Esophagus (tissue), 2 donors: ENCODE measurements around the gene ASB14. TPM values are rescaled to one million over a fixed set of nuclear protein-coding genes. Genes with fewer than 3 reads are reported as not detected.

Source experiments
- H3K27ac ChIP-seq, 2 donors: one replicate each; pipeline ENCODE4 v1.5.1; 2013; ENCODE audit warnings: low read depth in 2 of 2, mild to moderate bottlenecking in 2 of 2, inconsistent platforms in 1 of 2, low read length in 1 of 2, moderate library complexity in 1 of 2
- H3K27me3 ChIP-seq, 2 donors: one replicate each; pipeline ENCODE4 v1.6.1; 2013; ENCODE audit warnings: low read length in 2 of 2, control low read depth in 1 of 2, mild to moderate bottlenecking in 1 of 2; ENCODE audit not compliant: insufficient read depth in 2 of 2, control insufficient read depth in 1 of 2
- H3K36me3 ChIP-seq, 2 donors: one replicate each; pipeline ENCODE4 v1.6.1; 2013; ENCODE audit warnings: low read length in 1 of 2; ENCODE audit not compliant: control insufficient read depth in 2 of 2, insufficient read depth in 2 of 2
- H3K4me1 ChIP-seq, 2 donors: one replicate each; pipeline ENCODE4 v1.6.1; 2013; ENCODE audit warnings: low read length in 1 of 2; ENCODE audit not compliant: control insufficient read depth in 2 of 2, insufficient read depth in 2 of 2
- H3K4me3 ChIP-seq, 2 donors: one replicate each; pipeline ENCODE4 v1.5.1; 2013; ENCODE audit warnings: low read length in 2 of 2, mild to moderate bottlenecking in 2 of 2, low read depth in 1 of 2, moderate library complexity in 1 of 2
- H3K9me3 ChIP-seq, 2 donors: one replicate each; pipeline ENCODE4 v1.6.1; 2013; ENCODE audit warnings: mild to moderate bottlenecking in 2 of 2, low read depth in 1 of 2, low read length in 1 of 2, moderate library complexity in 1 of 2; ENCODE audit not compliant: control insufficient read depth in 2 of 2, insufficient read depth in 1 of 2
- WGBS, 2 donors: extraction: QIAGEN DNeasy Blood & Tissue Kit; methylation state at CpG; one replicate each; pipeline ENCODE4 v1.1.7; 2013; 5-methylcytosine and 5-hydroxymethylcytosine counted together
- polyA plus RNA-seq, 2 donors: library from polyadenylated mRNA; stranded (reverse); fragments of 200-250 nt; gene quantifications; one replicate each; pipeline ENCODE4 v1.2.3, GENCODE V29; 2013
- donor health status: healthy with polysubstance abuse.
- donor health status: Bipolar disorder and iron deficiency.

The ASB14 gene
- polyA plus RNA-seq, 2 donors, result 0.06 TPM; not detected in 1

DNA sequence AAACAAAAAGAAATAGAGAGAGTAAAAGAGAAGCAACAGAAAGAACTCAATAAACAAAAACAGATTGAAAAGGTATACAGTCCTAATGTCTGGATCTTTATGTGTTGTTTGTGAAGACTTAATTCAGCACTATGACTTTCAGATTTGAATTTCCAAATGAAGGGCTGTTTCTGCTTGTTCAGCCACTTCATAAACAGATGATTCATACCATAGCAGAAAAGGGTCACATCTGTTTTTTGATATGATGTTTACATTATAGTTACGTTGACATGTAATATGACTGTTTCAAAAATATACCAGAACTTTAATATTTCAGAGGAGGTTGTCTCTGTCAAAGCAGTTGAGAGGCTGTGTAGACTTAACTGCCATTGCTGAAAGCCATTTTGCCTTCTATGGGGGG is 24.1 kb downstream of the ASB14 start:
- Histone ChIP-seq H3K27me3 (no peaks in the 10 kb centered on the region), H3K9me3 (no peaks in the 10 kb centered on the region), H3K36me3 (peaks cover 0 to 2% of the 10 kb centered on the region in 2 donors), H3K27ac (no peak overlapping the region), H3K4me1 (no peaks in the 10 kb centered on the region), H3K4me3 (no peak overlapping the region)
- WGBS, 2 donors, result 84 to 90% methylated on average over 1 of the region's 1 CpG

DNA sequence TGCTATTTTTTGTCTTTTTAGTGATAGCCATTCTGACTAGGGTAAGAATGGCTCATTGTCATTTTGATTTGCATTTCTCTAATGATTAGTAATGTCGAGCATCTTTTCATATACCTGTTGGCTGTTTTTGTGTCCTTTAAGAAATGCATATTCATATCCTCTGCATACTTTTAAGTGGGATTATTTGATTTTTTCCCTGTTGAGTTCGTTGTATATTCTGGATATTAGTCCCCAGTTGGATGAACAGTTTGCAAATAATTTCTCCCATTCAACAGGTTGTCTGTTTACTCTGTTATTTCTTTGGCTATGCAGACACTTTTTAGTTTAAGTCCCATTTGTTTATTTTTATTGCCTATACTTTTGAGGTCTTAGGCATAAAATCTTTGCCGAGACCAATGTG is 30.6 kb downstream of the ASB14 start:
- Histone ChIP-seq H3K4me1 (no peaks in the 10 kb centered on the region), H3K36me3 (peaks cover 7 to 9% of the 10 kb centered on the region in 2 donors), H3K4me3 (no peak overlapping the region), H3K27ac (no peak overlapping the region), H3K9me3 (no peaks in the 10 kb centered on the region), H3K27me3 (no peaks in the 10 kb centered on the region)
- 92 to 94% methylated on average over 3 of the region's 3 CpGs for WGBS, 2 donors

DNA sequence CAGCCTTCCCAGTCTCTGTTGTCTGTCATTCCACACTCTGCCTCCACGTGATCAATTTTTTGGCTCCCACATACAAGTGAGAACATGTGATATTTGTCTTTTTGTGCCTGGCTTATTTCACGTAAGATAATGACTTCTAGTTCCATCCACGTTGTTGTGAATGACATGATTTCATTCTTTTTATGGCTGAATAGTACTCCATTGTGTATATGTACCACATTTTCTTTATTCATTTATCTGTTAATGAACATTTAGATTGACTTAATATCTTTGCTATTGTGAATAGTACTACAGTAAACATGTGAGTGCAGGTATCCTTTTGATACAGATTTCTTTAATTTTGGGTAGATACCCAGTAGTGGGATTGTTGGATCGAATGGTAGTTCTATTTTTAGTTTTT is 31.4 kb downstream of the ASB14 start:
- H3K9me3 ChIP-seq, result no peaks in the 10 kb centered on the region
- WGBS, 2 donors, result 93% methylated on average over 4 of the region's 4 CpGs
- no peak overlapping the region for H3K4me3 ChIP-seq
- peaks cover 7 to 10% of the 10 kb centered on the region in 2 donors for H3K36me3 ChIP-seq
- H3K27ac ChIP-seq, result no peak overlapping the region
- H3K4me1 ChIP-seq, result no peaks in the 10 kb centered on the region
- no peaks in the 10 kb centered on the region for H3K27me3 ChIP-seq

DNA sequence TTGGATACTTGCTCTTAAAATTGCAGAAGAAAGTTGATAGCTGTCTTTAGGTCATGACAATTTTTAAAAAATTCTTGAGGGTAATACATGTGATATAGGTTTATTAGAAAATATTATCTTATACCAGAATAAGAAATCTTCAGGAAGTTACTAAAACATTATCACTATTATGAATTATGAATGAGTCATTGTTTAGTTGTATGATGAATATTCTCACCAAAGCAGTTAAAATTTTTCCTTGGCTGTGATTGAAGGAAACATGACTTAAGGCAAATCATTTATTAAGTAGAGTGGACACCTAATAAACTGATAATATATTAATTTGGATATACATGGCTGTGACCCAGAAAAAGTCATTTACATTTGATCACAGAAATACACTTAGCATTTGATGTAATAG is 34.8 kb downstream of the ASB14 start:
- Histone ChIP-seq H3K27ac (no peak overlapping the region), H3K27me3 (no peaks in the 10 kb centered on the region), H3K4me3 (no peak overlapping the region), H3K4me1 (no peaks in the 10 kb centered on the region), H3K9me3 (no peaks in the 10 kb centered on the region), H3K36me3 (peaks cover 7 to 10% of the 10 kb centered on the region in 2 donors)

DNA sequence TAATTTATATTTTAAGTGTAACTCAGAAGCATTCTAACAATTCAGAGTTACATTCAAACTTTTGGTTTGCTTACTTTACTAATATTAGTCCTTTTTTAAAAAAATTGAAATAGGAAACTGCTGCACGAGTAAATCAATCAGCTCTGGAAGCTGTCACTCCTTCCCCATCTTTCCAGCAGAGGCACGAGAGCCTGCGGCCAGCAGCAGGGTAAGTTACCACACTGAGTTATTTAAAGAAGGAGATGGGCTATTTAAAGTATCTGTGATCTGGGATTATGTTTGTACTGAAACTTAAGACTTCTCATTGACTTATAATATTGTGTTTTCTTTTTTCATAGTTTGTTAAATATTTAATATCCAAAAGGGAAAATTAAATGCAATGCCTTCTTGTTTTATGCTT is 35.6 kb downstream of the ASB14 start:
- no peaks in the 10 kb centered on the region for H3K27me3 ChIP-seq
- WGBS, 2 donors, result 81 to 85% methylated on average over 3 of the region's 3 CpGs
- H3K36me3 ChIP-seq, result peaks cover 7 to 10% of the 10 kb centered on the region in 2 donors
- no peak overlapping the region for H3K4me3 ChIP-seq
- no peak overlapping the region for H3K27ac ChIP-seq
- H3K4me1 ChIP-seq, result no peaks in the 10 kb centered on the region
- H3K9me3 ChIP-seq, result no peaks in the 10 kb centered on the region

DNA sequence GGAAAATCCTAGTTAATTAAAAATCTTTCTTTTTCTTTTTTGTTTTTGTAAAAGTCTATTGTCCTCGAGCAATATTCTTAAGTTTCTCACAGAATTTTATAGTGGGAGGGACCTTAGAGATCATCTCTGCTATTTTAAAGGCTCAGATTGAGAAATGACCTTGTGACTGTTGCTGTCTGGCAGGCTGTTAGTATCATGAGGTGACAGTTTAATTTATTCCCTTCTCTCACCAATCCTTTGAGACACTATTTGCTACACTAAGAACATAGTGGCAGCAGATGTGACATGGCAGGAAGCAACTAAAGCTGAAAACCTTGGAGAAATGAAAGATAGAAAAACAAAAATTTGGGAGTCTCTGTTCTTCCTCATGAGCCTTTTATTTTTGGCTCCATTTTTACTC is 40.1 kb downstream of the ASB14 start:
- H3K4me3 ChIP-seq, result no peak overlapping the region
- H3K27me3 ChIP-seq, result no peaks in the 10 kb centered on the region
- H3K9me3 ChIP-seq, result no peaks in the 10 kb centered on the region
- no peaks in the 10 kb centered on the region for H3K4me1 ChIP-seq
- peaks cover 0 to 4% of the 10 kb centered on the region in 2 donors for H3K36me3 ChIP-seq
- WGBS, 2 donors, result 85 to 86% methylated on average over 1 of the region's 1 CpG
- H3K27ac ChIP-seq, result no peak overlapping the region

DNA sequence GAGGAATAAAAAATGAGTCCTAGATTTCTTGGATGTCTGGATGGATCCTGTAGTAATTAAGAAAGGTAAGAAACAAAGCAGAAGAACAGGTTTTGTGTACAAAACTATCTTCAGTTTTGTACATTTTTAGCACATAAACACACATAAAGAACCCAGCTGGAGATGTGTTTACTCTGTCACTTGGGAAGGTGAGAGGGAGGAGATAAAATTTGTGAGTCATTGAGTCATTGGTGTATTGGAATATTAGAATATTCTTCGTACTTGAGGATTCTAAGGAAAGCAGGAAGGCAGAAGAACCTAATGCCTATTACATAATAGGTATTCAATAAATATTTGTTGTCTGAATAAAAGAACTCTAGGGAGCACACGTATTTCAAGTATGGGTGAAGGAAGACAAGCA is 47.5 kb downstream of the ASB14 start:
- H3K4me3 ChIP-seq, result no peak overlapping the region
- no peak overlapping the region for H3K27ac ChIP-seq
- WGBS, 2 donors, result 77 to 82% methylated on average over 2 of the region's 2 CpGs
- peaks cover 6 to 10% of the 10 kb centered on the region in 2 donors for H3K36me3 ChIP-seq
- no peaks in the 10 kb centered on the region for H3K4me1 ChIP-seq
- H3K27me3 ChIP-seq, result no peaks in the 10 kb centered on the region
- no peaks in the 10 kb centered on the region for H3K9me3 ChIP-seq

DNA sequence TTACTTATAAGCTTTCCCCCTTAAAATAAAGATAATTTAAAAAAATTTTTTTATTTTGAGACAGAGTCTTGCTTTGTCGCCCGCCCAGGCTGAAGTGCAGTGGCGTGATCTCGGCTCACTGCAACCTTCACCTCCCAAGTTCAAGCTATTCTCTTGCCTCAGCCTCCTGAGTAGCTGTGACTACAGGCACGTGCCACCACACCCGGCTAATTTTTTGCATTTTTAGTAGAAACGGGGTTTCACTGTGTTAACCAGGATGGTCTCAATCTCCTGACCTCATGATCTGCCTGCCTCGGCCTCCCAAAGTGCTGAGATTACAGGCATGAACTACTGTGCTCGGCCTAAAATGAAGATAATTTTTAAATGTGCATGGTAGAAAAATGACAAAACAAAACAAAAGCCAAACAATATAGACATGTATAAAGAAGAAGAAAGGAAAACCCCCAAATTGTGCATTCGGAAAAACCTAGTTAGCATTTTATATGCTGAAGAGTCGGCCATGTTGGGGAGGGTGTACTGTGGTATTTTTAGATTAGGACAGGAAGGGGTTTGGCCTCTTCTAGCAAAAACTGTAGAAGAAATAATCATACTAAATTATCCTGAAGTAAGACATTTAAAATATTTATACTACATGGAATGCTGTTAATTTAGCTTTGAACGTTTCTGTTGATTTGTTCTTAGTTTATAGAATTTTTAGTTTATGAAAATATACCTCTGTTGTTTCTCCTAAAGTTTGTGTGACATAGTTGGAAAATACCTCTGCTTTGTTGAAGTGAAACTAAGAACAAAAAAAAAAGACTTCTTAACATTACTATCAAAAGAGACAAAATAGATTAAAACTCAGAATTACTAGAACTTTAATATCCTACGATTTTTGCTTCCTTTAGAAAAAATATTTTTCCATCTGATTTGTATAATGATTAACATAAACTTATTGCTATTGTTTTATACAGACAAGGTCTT is 57.6 kb downstream of the ASB14 start:
- no peaks in the 10 kb centered on the region for H3K9me3 ChIP-seq
- H3K27ac ChIP-seq, result no peak overlapping the region
- WGBS, 2 donors, result 90 to 92% methylated on average over 13 of the region's 13 CpGs
- H3K36me3 ChIP-seq, result no peaks in the 10 kb centered on the region
- no peaks in the 10 kb centered on the region for H3K27me3 ChIP-seq
- no peak overlapping the region for H3K4me3 ChIP-seq
- H3K4me1 ChIP-seq, result no peaks in the 10 kb centered on the region

DNA sequence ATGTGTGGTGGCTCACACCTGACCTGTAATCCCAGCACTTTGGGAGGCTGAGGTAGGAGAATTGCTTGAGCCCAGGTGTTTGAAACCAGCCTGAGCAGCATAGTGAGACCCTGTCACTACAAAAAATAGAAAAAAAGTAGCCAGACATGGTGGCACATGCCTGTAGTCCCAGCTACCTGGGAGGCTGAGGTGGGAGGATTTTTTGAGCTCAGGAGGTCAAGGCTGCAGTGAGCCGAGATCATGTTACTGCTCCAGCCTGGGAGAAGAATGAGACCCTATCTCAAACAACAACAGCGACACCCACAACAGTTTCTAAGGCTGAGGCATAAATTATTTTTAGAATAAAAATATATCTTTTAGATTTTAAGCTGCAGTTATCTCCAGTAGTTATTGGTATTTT is 58.7 kb downstream of the ASB14 start:
- no peak overlapping the region for H3K4me3 ChIP-seq
- H3K9me3 ChIP-seq, result no peaks in the 10 kb centered on the region
- no peaks in the 10 kb centered on the region for H3K36me3 ChIP-seq
- H3K4me1 ChIP-seq, result no peaks in the 10 kb centered on the region
- 95 to 98% methylated on average over 2 of the region's 2 CpGs for WGBS, 2 donors
- H3K27ac ChIP-seq, result no peak overlapping the region
- H3K27me3 ChIP-seq, result no peaks in the 10 kb centered on the region

DNA sequence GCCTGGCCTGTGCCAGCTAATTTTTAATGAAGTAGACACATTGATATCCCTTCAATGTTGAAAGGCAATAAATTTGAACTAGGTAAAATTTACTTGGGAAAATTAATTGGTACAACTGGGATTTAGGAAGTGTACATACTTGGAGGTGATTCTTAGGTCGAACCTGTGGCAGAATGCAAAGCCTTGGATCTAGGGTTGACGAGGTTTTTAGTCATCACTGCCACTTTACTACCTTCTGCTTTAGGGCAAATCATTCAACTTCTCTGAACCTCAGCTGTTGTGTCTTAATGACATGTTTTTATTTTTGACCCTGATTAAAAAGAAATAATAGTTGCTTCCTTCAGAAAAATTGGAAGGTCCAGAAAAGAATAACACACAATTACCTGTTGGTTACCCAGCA is 62.5 kb downstream of the ASB14 start:
- peak overlapping the region in 1 of 2 donors; percentile 3 for H3K27ac ChIP-seq

More for the DNA sequence above, 62.5 kb downstream of the ASB14 start:
- no peaks in the 10 kb centered on the region for H3K36me3 ChIP-seq
- H3K4me1 ChIP-seq, result no peaks in the 10 kb centered on the region
- no peak overlapping the region for H3K4me3 ChIP-seq
- no peaks in the 10 kb centered on the region for H3K9me3 ChIP-seq
- 50 to 66% methylated on average over 2 of the region's 2 CpGs for WGBS, 2 donors
- no peaks in the 10 kb centered on the region for H3K27me3 ChIP-seq
